CD4-positive, alpha-beta T cell treated with Interferon alpha-2 for 1 hour (primary cell): ENCODE results near the gene ARHGAP8.

Experiments
- DNase-seq, 2 donors: peaks; one replicate each; pipeline ENCODE4 v3.0.0-alpha.2; 2020 to 2022

ARHGAP8 gene

GRCh38 chr22:44807232-44807631 lies 54.9 kb downstream of the ARHGAP8 start:
- DNase-seq, result no peak

GRCh38 chr22:44807915-44808690 lies 55.7 kb downstream of the ARHGAP8 start:
- no peak for DNase-seq

- DNase-seq, result no peak
These were observed 57.1 kb downstream of the ARHGAP8 start for GRCh38 chr22:44809456-44809855.

DNA sequence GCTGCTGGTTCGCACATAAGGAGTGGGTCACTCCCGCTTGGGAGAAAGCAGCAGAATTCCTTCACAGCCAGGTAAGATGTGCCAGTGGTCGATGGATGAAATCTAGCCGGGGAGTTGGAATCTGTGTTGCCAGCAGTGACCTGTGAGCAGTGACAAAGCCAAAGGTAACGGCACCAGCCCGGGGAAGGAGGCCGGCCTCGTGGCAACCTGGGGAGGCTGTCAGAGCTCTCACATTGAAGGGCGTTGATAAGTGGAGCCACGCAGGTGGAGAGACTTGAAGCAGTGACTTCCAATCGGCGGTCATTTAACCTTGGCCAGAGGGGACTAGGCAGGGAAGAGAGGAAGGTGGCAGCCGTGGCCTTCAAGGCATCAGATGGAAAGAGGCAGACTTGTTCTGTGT lies 58.8 kb downstream of the ARHGAP8 start:
- no peak for DNase-seq

DNA sequence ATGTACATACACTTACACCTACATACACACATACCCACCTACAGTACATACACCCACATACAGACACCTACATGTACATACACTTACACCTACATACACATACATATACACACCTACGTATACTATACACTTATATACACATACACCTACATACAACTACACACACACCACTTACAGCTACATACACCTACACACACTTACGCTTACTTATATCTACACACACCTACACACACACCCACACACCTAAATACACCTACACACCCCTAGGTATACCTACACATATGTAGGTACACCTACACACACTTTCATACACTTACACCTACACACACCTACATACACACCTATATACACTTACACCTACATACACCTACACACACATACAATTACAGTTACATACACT lies 61.0 kb downstream of the ARHGAP8 start:
- DNase-seq, result no peak

GRCh38 chr22:44814266-44815098 lies 62.1 kb downstream of the ARHGAP8 start:
- DNase-seq, result no peak

DNA sequence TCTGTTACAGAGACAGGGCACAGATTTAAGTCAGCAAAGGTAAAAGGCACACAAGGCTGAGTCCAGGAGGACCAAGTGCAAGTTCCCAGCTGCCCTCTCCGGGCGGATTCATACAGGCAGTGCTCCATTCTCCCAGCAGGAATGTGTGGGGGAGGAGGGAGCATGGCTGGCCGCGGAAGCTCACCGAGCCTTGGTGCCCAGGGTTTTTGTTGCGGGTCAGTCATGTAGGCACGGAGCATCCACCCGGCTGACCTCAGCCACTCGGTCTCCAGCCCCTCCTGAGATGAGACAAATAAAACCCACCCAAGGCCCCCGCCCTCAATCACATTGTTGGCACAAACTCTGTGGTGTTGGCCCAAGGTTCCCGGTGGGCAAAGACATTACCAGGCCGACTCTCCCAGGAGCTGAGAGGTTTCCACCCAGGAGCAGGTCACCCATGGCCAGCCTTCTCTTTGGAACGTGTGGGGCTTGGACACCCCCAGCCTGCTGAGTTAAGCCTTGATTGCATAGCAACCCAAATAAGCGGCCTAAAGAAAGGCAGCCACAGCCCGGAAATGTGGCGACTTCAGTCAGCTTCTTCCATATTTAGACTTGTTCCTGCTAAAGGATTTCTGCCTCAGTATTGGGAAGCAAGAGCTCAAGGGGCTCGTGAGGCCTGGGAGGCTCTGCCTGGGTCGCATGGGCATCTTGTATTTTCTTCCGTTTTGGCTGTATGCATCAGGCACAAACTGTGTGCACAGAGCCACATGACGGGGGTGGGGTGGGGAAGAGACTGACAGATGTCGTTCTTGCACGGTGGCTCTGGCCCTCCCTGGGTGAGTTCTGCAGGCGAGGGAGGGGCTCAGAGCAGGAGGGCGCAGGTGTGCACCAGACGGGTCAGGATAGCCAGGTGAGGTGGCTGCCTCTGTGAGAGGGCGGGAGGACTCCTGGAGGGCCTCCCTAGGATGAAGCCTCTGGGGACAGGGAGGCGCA lies 63.0 kb downstream of the ARHGAP8 start:
- no peak for DNase-seq

DNA sequence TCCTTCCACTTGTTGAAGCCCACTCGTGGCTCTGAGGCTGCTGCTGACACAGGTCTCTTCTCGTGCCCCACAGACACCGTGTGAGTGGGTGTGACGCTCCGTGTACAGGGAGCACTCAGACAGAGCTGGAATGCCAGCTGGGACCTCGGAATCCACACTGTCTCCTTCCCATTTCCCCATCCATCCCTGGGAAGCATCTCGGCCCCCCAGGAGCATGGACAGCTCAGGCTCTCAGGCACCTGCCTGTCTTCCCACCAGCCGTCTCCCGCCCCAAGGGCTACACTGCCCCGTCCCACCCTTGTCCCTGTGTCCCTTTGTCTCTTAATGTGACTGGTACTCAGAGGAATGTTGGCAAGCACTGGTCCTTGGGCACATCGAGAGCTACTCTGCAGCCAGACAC lies 63.8 kb downstream of the ARHGAP8 start:
- DNase-seq, result no peak

GRCh38 chr22:44818727-44819126 lies 66.4 kb downstream of the ARHGAP8 start:
- no peak for DNase-seq

GRCh38 chr22:44819966-44820631 lies 67.7 kb downstream of the ARHGAP8 start:
- no peak for DNase-seq

- no peak for DNase-seq
These were observed 69.5 kb downstream of the ARHGAP8 start for GRCh38 chr22:44821741-44822475.

- DNase-seq, result no peak
These were observed 70.2 kb downstream of the ARHGAP8 start for GRCh38 chr22:44822534-44822933.

DNA sequence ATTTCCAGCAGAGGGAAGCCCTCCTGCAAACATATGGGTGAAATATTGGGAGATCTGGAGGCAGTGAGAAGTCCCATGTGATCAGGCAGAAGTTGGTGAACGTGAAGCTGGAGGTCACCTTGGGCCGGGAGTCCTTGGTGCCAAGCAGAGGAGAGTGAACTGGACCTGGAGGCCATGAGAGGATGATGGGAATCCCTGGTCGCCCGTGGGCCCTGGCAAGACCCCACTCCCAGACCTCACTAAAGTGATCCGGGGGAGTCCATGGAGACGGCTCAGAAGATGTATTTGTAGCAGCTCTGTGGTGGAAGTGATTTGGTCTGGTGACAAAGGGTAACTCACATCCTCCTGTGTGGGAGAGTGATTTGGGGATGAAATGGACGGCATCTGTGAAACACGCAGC lies 71.0 kb downstream of the ARHGAP8 start:
- DNase-seq, result no peak

DNA sequence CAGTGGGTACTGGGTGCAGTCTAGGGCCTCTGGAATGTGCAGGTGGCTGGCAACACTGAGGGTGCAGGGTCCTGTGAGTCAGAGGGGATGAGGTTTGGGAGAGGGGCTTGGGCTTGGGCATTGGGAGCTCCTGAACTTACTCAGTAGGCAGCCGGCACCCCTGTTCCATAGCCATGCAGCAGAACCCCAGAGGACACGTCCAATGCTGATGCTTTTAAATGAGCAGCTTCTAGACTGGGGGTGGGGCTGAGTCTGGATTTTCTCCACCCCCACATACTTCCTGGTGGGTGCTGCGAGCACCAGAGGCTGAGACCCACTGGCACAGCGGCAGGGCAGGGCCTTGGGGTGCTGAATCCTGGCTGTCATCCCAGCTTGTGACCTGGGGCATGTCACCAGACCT lies 71.4 kb downstream of the ARHGAP8 start:
- no peak for DNase-seq

- no peak for DNase-seq
These were observed 71.9 kb downstream of the ARHGAP8 start for GRCh38 chr22:44824271-44824670.

GRCh38 chr22:44825310-44826150 lies 73.2 kb downstream of the ARHGAP8 start:
- DNase-seq, result no peak

GRCh38 chr22:44827666-44828190 lies 75.4 kb downstream of the ARHGAP8 start:
- DNase-seq, result no peak

- no peak for DNase-seq
These were observed 75.8 kb downstream of the ARHGAP8 start for GRCh38 chr22:44828193-44828592.

GRCh38 chr22:44831885-44832284 lies 79.5 kb downstream of the ARHGAP8 start:
- DNase-seq, result no peak

DNA sequence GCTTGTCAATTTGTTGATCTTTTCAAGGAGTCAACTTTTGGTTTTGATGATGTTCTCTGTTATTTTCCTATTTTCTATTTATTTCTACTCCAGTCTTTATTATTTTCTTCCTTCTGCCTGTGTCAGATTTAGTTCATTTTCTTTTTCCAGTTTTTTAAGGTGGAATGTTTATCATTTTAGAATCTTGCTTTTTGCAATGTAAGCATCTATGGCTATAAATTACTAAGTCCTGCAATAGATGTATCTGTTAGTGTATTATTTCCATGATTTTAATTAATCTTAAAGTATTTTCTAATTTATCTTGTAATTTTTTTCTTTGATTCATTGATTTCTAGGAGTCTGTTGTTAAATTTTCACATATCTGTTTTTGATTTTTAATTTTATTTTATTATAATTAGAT lies 81.7 kb downstream of the ARHGAP8 start:
- no peak for DNase-seq

GRCh38 chr22:44837481-44837880 lies 85.1 kb downstream of the ARHGAP8 start:
- DNase-seq, result no peak
